Activated CD4-positive, alpha-beta T cell treated with anti-CD3 and anti-CD28 coated beads, Interleukin-2, Interleukin-4, amounts not matched to agents 100 ng/mL and 50 ng/mL, durations not matched to agents 16 hours and 8 hours (primary cell): Measurements from ENCODE around the gene TNPO1.

Experiments
- DNase-seq: peaks from one replicate; pipeline ENCODE4 v3.0.0-alpha.2; 2020; ENCODE audit warnings: low spot score

TNPO1 gene

GRCh38 chr5:72818866-72819534 lies 2.5 kb downstream of the TNPO1 start:
- peak; percentile 50 for DNase-seq

GRCh38 chr5:72821776-72822175 lies 5.3 kb downstream of the TNPO1 start:
- no peak for DNase-seq

GRCh38 chr5:72822944-72823343 lies 6.5 kb downstream of the TNPO1 start:
- no peak for DNase-seq

GRCh38 chr5:72829707-72830106 lies 13.2 kb downstream of the TNPO1 start:
- no peak for DNase-seq

GRCh38 chr5:72830362-72830761 lies 13.9 kb downstream of the TNPO1 start:
- DNase-seq, result no peak

GRCh38 chr5:72831685-72832084 lies 15.2 kb downstream of the TNPO1 start:
- DNase-seq, result no peak

- DNase-seq, result no peak
Observed at GRCh38 chr5:72834924-72835323, 18.5 kb downstream of the TNPO1 start.

- DNase-seq, result no peak
Observed at GRCh38 chr5:72835633-72836032, 19.2 kb downstream of the TNPO1 start.

GRCh38 chr5:72836810-72837209 lies 20.3 kb downstream of the TNPO1 start:
- DNase-seq, result no peak

GRCh38 chr5:72837524-72838096 lies 21.1 kb downstream of the TNPO1 start:
- DNase-seq, result no peak

- DNase-seq, result no peak
Observed at GRCh38 chr5:72840041-72840440, 23.6 kb downstream of the TNPO1 start.

GRCh38 chr5:72841756-72842535 lies 25.5 kb downstream of the TNPO1 start:
- DNase-seq, result no peak

GRCh38 chr5:72842816-72843215 lies 26.4 kb downstream of the TNPO1 start:
- DNase-seq, result peak; percentile 10

- no peak for DNase-seq
Observed at GRCh38 chr5:72844218-72844603, 27.8 kb downstream of the TNPO1 start.

GRCh38 chr5:72845889-72846288 lies 29.4 kb downstream of the TNPO1 start:
- DNase-seq, result no peak

- no peak for DNase-seq
Observed at GRCh38 chr5:72846483-72846882, 30.0 kb downstream of the TNPO1 start.

GRCh38 chr5:72847439-72847838 lies 31.0 kb downstream of the TNPO1 start:
- no peak for DNase-seq

GRCh38 chr5:72847989-72848473 lies 31.6 kb downstream of the TNPO1 start:
- peak; percentile 89 for DNase-seq

GRCh38 chr5:72848474-72849428 lies 32.3 kb downstream of the TNPO1 start:
- peak; percentile 46 for DNase-seq

GRCh38 chr5:72849546-72849945 lies 33.1 kb downstream of the TNPO1 start:
- no peak for DNase-seq

- DNase-seq, result no peak
Observed at GRCh38 chr5:72850113-72850512, 33.7 kb downstream of the TNPO1 start.

GRCh38 chr5:72852356-72852755 lies 35.9 kb downstream of the TNPO1 start:
- no peak for DNase-seq
